HG03135 (cell line): ENCODE data around the gene MMP10.

Experiments used
- ATAC-seq: cut with Tn5 transposase; IDR thresholded peaks from one replicate; pipeline ENCODE4 v1.9.1; 2021; ENCODE audit warnings: mild to moderate bottlenecking, moderate library complexity; ENCODE audit not compliant: unreplicated experiment

Gene MMP10

GRCh38 chr11:102780491-102780918 is at the start of gene MMP10:
Gene MMP10, minus strand, starts transcription at chr11:102780628. Its CDS starts 37 bp downstream, at chr11:102780591.
- ATAC-seq = no peak

GRCh38 chr11:102829316-102830000 is 49.0 kb upstream of the MMP10 start:
- no peak for ATAC-seq

- no peak for ATAC-seq
Observed at GRCh38 chr11:102824556-102824955, 44.1 kb upstream of the MMP10 start.

- ATAC-seq = no peak
Observed at GRCh38 chr11:102819491-102819890, 39.1 kb upstream of the MMP10 start.

- ATAC-seq = no peak
Observed at GRCh38 chr11:102813484-102813883, 33.1 kb upstream of the MMP10 start.

GRCh38 chr11:102812188-102812587 is 31.8 kb upstream of the MMP10 start:
- ATAC-seq = no peak

- no peak for ATAC-seq
Observed at GRCh38 chr11:102810950-102811660, 30.7 kb upstream of the MMP10 start.

GRCh38 chr11:102809971-102810370 is 29.5 kb upstream of the MMP10 start:
- no peak for ATAC-seq

- ATAC-seq = no peak
Observed at GRCh38 chr11:102807921-102808320, 27.5 kb upstream of the MMP10 start.

- no peak for ATAC-seq
Observed at GRCh38 chr11:102806296-102806695, 25.9 kb upstream of the MMP10 start.

GRCh38 chr11:102802341-102802740 is 21.9 kb upstream of the MMP10 start:
- no peak for ATAC-seq

- no peak for ATAC-seq
Observed at GRCh38 chr11:102800767-102801166, 20.3 kb upstream of the MMP10 start.

GRCh38 chr11:102799681-102800340 is 19.4 kb upstream of the MMP10 start:
- ATAC-seq = no peak

- ATAC-seq = no peak
Observed at GRCh38 chr11:102798012-102798746, 17.8 kb upstream of the MMP10 start, which contains the start of gene MMP1. Gene MMP1, minus strand, starts transcription at chr11:102798160. Its CDS starts 68 bp downstream, at chr11:102798092.

- ATAC-seq = peak; percentile 94
Observed at GRCh38 chr11:102794382-102794781, 14.0 kb upstream of the MMP10 start.

GRCh38 chr11:102793677-102794290 is 13.4 kb upstream of the MMP10 start:
- no peak for ATAC-seq

GRCh38 chr11:102792604-102793003 is 12.2 kb upstream of the MMP10 start:
- ATAC-seq = no peak

GRCh38 chr11:102791271-102792036 is 11.0 kb upstream of the MMP10 start:
- ATAC-seq = no peak

- ATAC-seq = no peak
Observed at GRCh38 chr11:102788334-102788995, 8.0 kb upstream of the MMP10 start.
